ENCODE data around the gene NKAIN1. TPM values are rescaled to one million over a fixed set of nuclear protein-coding genes. Genes with fewer than 3 reads are reported as not detected.

Gene NKAIN1
- total RNA-seq, 1 experiment from 2014 or later, result 1.4 TPM

DNA sequence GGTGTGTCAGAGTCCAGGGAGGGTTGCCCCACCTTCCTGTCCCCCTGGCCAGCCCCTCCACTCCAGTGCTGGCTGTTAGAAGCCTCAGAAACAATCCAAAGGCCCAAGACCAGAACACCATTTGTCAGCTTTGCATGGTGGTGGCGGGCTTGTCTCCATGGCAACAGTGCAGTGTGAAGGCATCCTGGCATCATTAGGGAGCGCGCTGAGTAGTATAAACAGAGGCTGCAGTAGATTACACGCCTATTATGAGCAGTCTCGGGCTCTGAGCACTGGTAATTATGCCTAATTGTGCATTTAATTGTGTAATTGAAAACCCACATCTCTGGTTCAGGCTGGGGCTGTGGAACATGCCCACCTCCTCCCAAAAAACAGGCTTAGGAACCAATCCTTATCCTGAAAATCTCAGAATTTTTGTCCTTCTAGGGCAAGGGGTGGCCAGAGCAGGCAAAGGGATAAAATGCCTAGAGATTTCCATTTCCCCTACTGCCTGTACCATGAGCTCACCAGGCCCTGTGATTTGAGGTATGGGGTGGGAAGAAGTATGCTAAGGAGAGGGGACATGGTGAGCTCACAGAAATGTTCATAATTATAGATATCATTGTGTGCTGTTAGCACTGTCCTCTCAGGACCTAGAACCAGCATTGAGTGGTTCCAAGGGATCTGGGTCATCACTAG, 11.7 kb downstream of the NKAIN1 start:
- ChIA-PET CTCF (interaction anchor here (0.6 kb wide), 1 partner anchor 44 kb away, joined by 3 read pairs; no protein-coding TSS in a partner anchor), POLR2A (ENCODE audit: low non-redundant PET) (no interaction called here)
- no peaks in the 10 kb centered on the region for H3K27me3 ChIP-seq (replicated peaks; ENCODE audit: insufficient read depth, low read depth, low read length, poor library complexity)
- no TSS peak for BruUV-seq (replicated peaks)
- no peak overlapping the region for H3K27ac ChIP-seq (ENCODE audit: low read depth, low read length, poor library complexity, severe bottlenecking)
- H3K4me3 ChIP-seq (ENCODE audit: low read depth, low read length, poor library complexity, severe bottlenecking), result no peak overlapping the region
- H3K4me1 ChIP-seq (ENCODE audit: insufficient read depth, low read length, poor library complexity, severe bottlenecking), result no peaks in the 10 kb centered on the region
- intact Hi-C loops (cut with micrococcal nuclease; ENCODE audit: unreplicated experiment), result no loop called here
- DNase-seq (ENCODE audit: low spot score), result peak; percentile 39
- no peaks in the 10 kb centered on the region for H3K36me3 ChIP-seq (ENCODE audit: insufficient read depth, low read length, poor library complexity, severe bottlenecking)
- no peaks in the 10 kb centered on the region for H3K9me3 ChIP-seq (ENCODE audit: low read depth, low read length, poor library complexity, severe bottlenecking)
- TF ChIP-seq, protein P1, sequence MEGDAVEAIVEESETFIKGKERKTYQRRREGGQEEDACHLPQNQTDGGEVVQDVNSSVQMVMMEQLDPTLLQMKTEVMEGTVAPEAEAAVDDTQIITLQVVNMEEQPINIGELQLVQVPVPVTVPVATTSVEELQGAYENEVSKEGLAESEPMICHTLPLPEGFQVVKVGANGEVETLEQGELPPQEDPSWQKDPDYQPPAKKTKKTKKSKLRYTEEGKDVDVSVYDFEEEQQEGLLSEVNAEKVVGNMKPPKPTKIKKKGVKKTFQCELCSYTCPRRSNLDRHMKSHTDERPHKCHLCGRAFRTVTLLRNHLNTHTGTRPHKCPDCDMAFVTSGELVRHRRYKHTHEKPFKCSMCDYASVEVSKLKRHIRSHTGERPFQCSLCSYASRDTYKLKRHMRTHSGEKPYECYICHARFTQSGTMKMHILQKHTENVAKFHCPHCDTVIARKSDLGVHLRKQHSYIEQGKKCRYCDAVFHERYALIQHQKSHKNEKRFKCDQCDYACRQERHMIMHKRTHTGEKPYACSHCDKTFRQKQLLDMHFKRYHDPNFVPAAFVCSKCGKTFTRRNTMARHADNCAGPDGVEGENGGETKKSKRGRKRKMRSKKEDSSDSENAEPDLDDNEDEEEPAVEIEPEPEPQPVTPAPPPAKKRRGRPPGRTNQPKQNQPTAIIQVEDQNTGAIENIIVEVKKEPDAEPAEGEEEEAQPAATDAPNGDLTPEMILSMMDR (conservative IDR thresholded peaks at IDR 0.05; ENCODE audit: low read depth, low read length), result no peak
- no peak for TF ChIP-seq EZH2 (IDR thresholded peaks at IDR 0.05; ENCODE audit: borderline replicate concordance, low read depth, low read length, poor library complexity, severe bottlenecking)

DNA sequence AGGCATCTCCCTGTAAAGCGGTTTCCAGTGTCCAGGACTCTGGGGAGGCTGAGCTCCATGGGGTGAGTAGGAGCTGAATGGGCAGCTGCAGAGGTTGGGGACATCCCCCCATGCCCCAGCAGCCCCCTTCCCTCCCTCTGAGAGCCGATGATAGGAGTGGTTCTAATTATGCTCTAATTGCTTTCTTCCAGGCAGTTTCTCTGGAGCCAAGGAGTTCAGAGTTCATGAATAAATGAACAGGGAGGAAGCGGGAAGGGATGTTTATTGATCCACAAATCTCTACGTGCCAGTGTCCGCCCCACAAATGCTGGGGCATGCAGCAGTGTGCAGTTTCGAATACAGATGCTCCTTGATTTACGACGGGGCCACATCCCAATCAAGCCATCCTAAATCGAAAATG, 15.6 kb downstream of the NKAIN1 start:
- CTCF ChIA-PET, result no interaction called here
- no TSS peak for BruUV-seq (replicated peaks)
- DNase-seq (ENCODE audit: low spot score), result no peak
- no peaks in the 10 kb centered on the region for H3K9me3 ChIP-seq (ENCODE audit: low read depth, low read length, poor library complexity, severe bottlenecking)
- no peak overlapping the region for H3K27ac ChIP-seq (ENCODE audit: low read depth, low read length, poor library complexity, severe bottlenecking)
- H3K36me3 ChIP-seq (ENCODE audit: insufficient read depth, low read length, poor library complexity, severe bottlenecking), result no peaks in the 10 kb centered on the region
- intact Hi-C loops (cut with micrococcal nuclease; ENCODE audit: unreplicated experiment), result no loop called here
- H3K27me3 ChIP-seq (replicated peaks; ENCODE audit: insufficient read depth, low read depth, low read length, poor library complexity), result no peaks in the 10 kb centered on the region
- TF ChIP-seq, protein P1 (conservative IDR thresholded peaks at IDR 0.05; ENCODE audit: low read depth, low read length), result no peak
- no peak for TF ChIP-seq EZH2 (IDR thresholded peaks at IDR 0.05; ENCODE audit: borderline replicate concordance, low read depth, low read length, poor library complexity, severe bottlenecking)
- no peak overlapping the region for H3K4me3 ChIP-seq (ENCODE audit: low read depth, low read length, poor library complexity, severe bottlenecking)
- no peaks in the 10 kb centered on the region for H3K4me1 ChIP-seq (ENCODE audit: insufficient read depth, low read length, poor library complexity, severe bottlenecking)
- POLR2A ChIA-PET (ENCODE audit: low non-redundant PET), result no interaction called here

DNA sequence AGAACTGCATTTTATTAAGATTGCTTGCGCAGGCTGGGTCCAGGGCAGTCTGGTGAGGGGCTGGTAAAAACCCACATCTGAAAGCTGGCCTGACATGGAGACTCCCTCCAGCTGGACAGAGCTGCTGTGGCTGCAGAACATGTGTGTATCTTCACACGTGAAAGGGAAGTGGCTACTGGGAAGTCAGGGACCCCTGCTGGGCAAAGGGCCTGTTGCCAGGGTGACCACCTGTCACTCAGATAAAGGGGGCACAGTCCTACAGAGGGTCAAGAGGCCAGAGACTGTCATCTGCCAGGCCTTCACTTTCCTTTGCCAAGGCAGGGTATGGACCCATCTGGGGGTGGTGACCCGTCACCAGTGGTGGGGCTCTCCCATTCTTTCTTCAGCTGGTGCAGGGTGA, 17.5 kb downstream of the NKAIN1 start:
- BruUV-seq (replicated peaks), result no TSS peak
- no peak for DNase-seq (ENCODE audit: low spot score)
- no peaks in the 10 kb centered on the region for H3K9me3 ChIP-seq (ENCODE audit: low read depth, low read length, poor library complexity, severe bottlenecking)
- H3K36me3 ChIP-seq (ENCODE audit: insufficient read depth, low read length, poor library complexity, severe bottlenecking), result no peaks in the 10 kb centered on the region
- TF ChIP-seq EZH2 (IDR thresholded peaks at IDR 0.05; ENCODE audit: borderline replicate concordance, low read depth, low read length, poor library complexity, severe bottlenecking), result no peak
- TF ChIP-seq, protein P1 (conservative IDR thresholded peaks at IDR 0.05; ENCODE audit: low read depth, low read length), result no peak
- H3K27ac ChIP-seq (ENCODE audit: low read depth, low read length, poor library complexity, severe bottlenecking), result no peak overlapping the region
- H3K27me3 ChIP-seq (replicated peaks; ENCODE audit: insufficient read depth, low read depth, low read length, poor library complexity), result no peaks in the 10 kb centered on the region
- no peak overlapping the region for H3K4me3 ChIP-seq (ENCODE audit: low read depth, low read length, poor library complexity, severe bottlenecking)
- intact Hi-C loops (cut with micrococcal nuclease; ENCODE audit: unreplicated experiment), result no loop called here
- ChIA-PET POLR2A (ENCODE audit: low non-redundant PET) (no interaction called here), CTCF (no interaction called here)
- H3K4me1 ChIP-seq (ENCODE audit: insufficient read depth, low read length, poor library complexity, severe bottlenecking), result no peaks in the 10 kb centered on the region

Measured in A673 (cell line).